Endothelial cell of umbilical vein (primary cell): ENCODE measurements around the gene FAM120B.

Source experiments
- CTCF ChIP-seq, 2 donors: IDR thresholded peaks; 1 replicate in 1 of 2; 2 replicates in 1 of 2; pipeline ENCODE4 v1.5.1; 2011; ENCODE audit warnings: low read length in 2 of 2, mild to moderate bottlenecking in 2 of 2, moderate library complexity in 2 of 2, control low read depth in 1 of 2, inconsistent platforms in 1 of 2, low read depth in 1 of 2; ENCODE audit not compliant: insufficient read depth in 1 of 2; ENCODE audit errors: extremely low read depth in 1 of 2
- POLR2AphosphoS5 ChIP-seq: IDR thresholded peaks from 2 replicates; pipeline ENCODE4 v1.6.1; 2012; ENCODE audit warnings: low read depth, mild to moderate bottlenecking, control low read depth, low read length, moderate library complexity; ENCODE audit not compliant: insufficient read depth

DNA sequence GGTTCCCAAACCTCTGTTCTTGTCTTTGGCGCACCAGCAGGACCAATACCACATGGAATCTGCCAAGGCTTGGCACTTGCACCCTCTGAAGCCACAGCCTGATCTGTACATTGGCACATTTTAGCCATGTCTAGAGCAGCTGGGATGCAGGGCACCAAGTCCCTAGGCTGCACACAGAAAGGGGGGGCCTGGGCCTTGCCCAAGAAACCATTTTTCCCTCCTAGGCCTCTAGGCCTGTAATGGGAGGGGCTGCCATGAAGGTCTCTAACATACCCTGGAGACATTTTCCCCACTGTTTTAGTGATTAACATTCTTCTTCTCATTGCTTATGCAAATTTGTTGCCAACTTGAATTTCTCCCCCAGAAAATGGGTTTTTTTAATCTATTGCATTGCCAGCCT is 5.4 kb upstream of the FAM120B start:
- TF ChIP-seq POLR2AphosphoS5 (no peak), CTCF (IDR thresholded peaks at IDR 0.05; ENCODE audit: extremely low read depth in 1 of 2, insufficient read depth in 1 of 2, low read depth in 1 of 2, low read length in 2 of 2) (no peak)
